Keratinocyte (primary cell): ENCODE measurements around the gene APLP2. TPM values are rescaled to one million over a fixed set of nuclear protein-coding genes. Genes with fewer than 3 reads are reported as not detected.

Experiments
- DNase-seq: peaks from one replicate; pipeline ENCODE4 v3.0.0-alpha.2; 2011; ENCODE audit warnings: low read depth, missing footprints, low spot score
- FAIRE-seq: peaks from 2 replicates; lab custom pipeline; 2011; peaks lifted over from hg19 to GRCh38; lab: Jason Lieb, UNC
- H2AFZ ChIP-seq: 2 replicates; pipeline ENCODE4 v1.6.0; 2012; ENCODE audit warnings: low read length, control low read depth, inconsistent platforms; ENCODE audit not compliant: control insufficient read depth
- H3K27ac ChIP-seq: 2 replicates; pipeline ENCODE4 v1.5.1; 2011; ENCODE audit warnings: low read length; ENCODE audit not compliant: control insufficient read depth, insufficient read depth
- H3K27me3 ChIP-seq: 3 replicates; pipeline ENCODE4 v1.6.0; 2011; ENCODE audit warnings: low read length; ENCODE audit not compliant: control insufficient read depth, insufficient read depth; ENCODE audit errors: extremely low read depth
- H3K36me3 ChIP-seq, 2 experiments: 2 replicates in 1 of 2; 3 replicates in 1 of 2; pipeline ENCODE4 v1.5.1; 2011; ENCODE audit warnings: low read length in 2 of 2, mild to moderate bottlenecking in 1 of 2; ENCODE audit not compliant: control insufficient read depth in 2 of 2, insufficient read depth in 2 of 2; ENCODE audit errors: extremely low read depth in 1 of 2
- H3K4me1 ChIP-seq: 3 replicates; pipeline ENCODE4 v1.5.1; 2011; ENCODE audit warnings: low read length; ENCODE audit not compliant: control insufficient read depth, insufficient read depth; ENCODE audit errors: extremely low read depth
- H3K4me2 ChIP-seq: 3 replicates; pipeline ENCODE4 v1.6.0; 2011; ENCODE audit warnings: low read depth, low read length; ENCODE audit not compliant: control insufficient read depth, insufficient read depth; ENCODE audit errors: extremely low read depth
- H3K4me3 ChIP-seq, 3 experiments: fragments of 200-600 bp in 1 of 3; sonication (generic) in 1 of 3; 2 replicates in 2 of 3; 3 replicates in 1 of 3; pipeline ENCODE4 v1.5.1; 2011 to 2016; ENCODE audit warnings: low read length in 3 of 3, mild to moderate bottlenecking in 3 of 3, control low read depth in 2 of 3, inconsistent platforms in 1 of 3, low read depth in 1 of 3, mixed read lengths in 1 of 3, mixed run types in 1 of 3, moderate library complexity in 1 of 3; ENCODE audit not compliant: control insufficient read depth in 2 of 3, insufficient read depth in 2 of 3; ENCODE audit errors: extremely low read depth in 1 of 3
- H3K79me2 ChIP-seq: 2 replicates; pipeline ENCODE4 v1.6.0; 2012; ENCODE audit warnings: low read length; ENCODE audit not compliant: control insufficient read depth, insufficient read depth
- H3K9ac ChIP-seq: 3 replicates; pipeline ENCODE4 v1.6.0; 2011; ENCODE audit warnings: low read length; ENCODE audit not compliant: control insufficient read depth, insufficient read depth; ENCODE audit errors: extremely low read depth
- H3K9me1 ChIP-seq: 3 replicates; pipeline ENCODE4 v1.6.0; 2011; ENCODE audit warnings: low read length; ENCODE audit not compliant: control insufficient read depth, insufficient read depth; ENCODE audit errors: extremely low read depth
- H3K9me3 ChIP-seq: 2 replicates; pipeline ENCODE4 v1.5.1; 2012; ENCODE audit warnings: low read depth, low read length; ENCODE audit not compliant: control insufficient read depth
- H4K20me1 ChIP-seq: 3 replicates; pipeline ENCODE4 v1.6.0; 2011; ENCODE audit warnings: low read length; ENCODE audit not compliant: control insufficient read depth, insufficient read depth; ENCODE audit errors: extremely low read depth
- CTCF ChIP-seq, 3 experiments: IDR thresholded peaks in 1 of 3; conservative IDR thresholded peaks in 1 of 3; optimal IDR thresholded peaks in 1 of 3; 2 replicates in 2 of 3; 3 replicates in 1 of 3; pipeline versions ENCODE3 to v1.5.1; 2011; ENCODE audit warnings: low read length in 3 of 3, mild to moderate bottlenecking in 3 of 3, moderate library complexity in 2 of 3, control low read depth in 1 of 3, inconsistent platforms in 1 of 3; ENCODE audit not compliant: insufficient read depth in 2 of 3; ENCODE audit errors: extremely low read depth in 1 of 3
- EZH2 ChIP-seq: IDR thresholded peaks from one replicate; pipeline ENCODE4 v1.6.1; 2012; ENCODE audit warnings: inconsistent platforms, mild to moderate bottlenecking, low read length, moderate library complexity
- dilution Hi-C: fragments of 300-500 bp; cut with MboI; formaldehyde crosslinking; loops from one replicate; pipeline ENCODE4 v1.7.0; 2020; ENCODE audit warnings: low sequenced_read_pairs; ENCODE audit not compliant: extremely low pct_ligation_motif_present
- polyA plus RNA-seq, 5 experiments: library from polyadenylated mRNA; depleted of rRNA in 3 of 5; stranded (reverse) in 3 of 5; stranded (forward) in 1 of 5; unstranded in 1 of 5; fragments of >200 nt; gene quantifications; 1 replicate in 1 of 5; 2 replicates in 3 of 5; 3 replicates in 1 of 5; pipeline versions ENCODE4 v1.2.1 to v1.2.3, GENCODE V29; 2011 to 2012; ENCODE audit warnings: missing spikeins in 2 of 5, low read depth in 1 of 5, low replicate concordance in 1 of 5

The APLP2 gene
- polyA plus RNA-seq, 1 donor (not counting 4 experiments of a cell fraction or from before 2014, with no cell fraction given) = 531 TPM

DNA sequence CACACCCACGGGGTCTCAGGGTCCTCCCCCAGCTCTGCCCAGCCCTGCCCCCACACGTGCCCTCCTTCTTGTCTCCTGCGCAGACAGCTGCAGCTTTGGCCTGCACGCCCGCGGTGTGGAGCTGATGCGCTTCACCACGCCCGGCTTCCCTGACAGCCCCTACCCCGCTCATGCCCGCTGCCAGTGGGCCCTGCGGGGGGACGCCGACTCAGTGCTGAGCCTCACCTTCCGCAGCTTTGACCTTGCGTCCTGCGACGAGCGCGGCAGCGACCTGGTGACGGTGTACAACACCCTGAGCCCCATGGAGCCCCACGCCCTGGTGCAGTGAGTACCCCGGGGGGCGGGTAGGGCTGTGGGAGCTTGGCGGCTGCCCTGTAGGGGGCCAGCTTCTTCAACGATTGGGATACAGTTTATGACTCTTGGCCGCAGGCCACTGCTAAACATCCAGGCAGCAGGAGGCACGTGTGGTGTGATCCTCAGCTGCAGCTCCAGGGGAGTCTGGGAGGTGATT lies 120.7 kb downstream of the APLP2 start:
- Histone ChIP-seq H4K20me1 (peaks cover 8% of the 10 kb centered on the region), H3K4me2 (no peak overlapping the region), H3K9ac (no peak overlapping the region), H3K4me3 (no peak overlapping the region), H3K9me1 (no peaks in the 10 kb centered on the region), H3K4me1 (no peaks in the 10 kb centered on the region), H3K27me3 (no peaks in the 10 kb centered on the region), H3K36me3 (peaks cover 17 to 21% of the 10 kb centered on the region in 2 experiments), H3K9me3 (no peaks in the 10 kb centered on the region), H3K79me2 (peaks cover 30% of the 10 kb centered on the region), H2AFZ (no peak overlapping the region), H3K27ac (no peak overlapping the region)
- DNase-seq = no peak
- dilution Hi-C loops = no loop called here
- no peak for FAIRE-seq
- no peak for TF ChIP-seq CTCF (optimal IDR thresholded peaks at IDR 0.05 in 1 of 3, IDR thresholded peaks at IDR 0.05 in 1 of 3, conservative IDR thresholded peaks at IDR 0.05 in 1 of 3; ENCODE audit: extremely low read depth in 1 of 3, insufficient read depth in 2 of 3, low read length in 3 of 3)
- no peak for TF ChIP-seq EZH2

- Histone ChIP-seq H2AFZ (no peak overlapping the region), H3K9me3 (no peaks in the 10 kb centered on the region), H3K4me2 (no peak overlapping the region), H3K27ac (no peak overlapping the region), H3K4me3 (no peak overlapping the region), H3K4me1 (no peaks in the 10 kb centered on the region), H3K79me2 (peaks cover 24% of the 10 kb centered on the region), H3K27me3 (no peaks in the 10 kb centered on the region), H4K20me1 (peaks cover 8% of the 10 kb centered on the region), H3K9ac (no peak overlapping the region), H3K36me3 (peaks cover 24 to 25% of the 10 kb centered on the region in 2 experiments), H3K9me1 (no peaks in the 10 kb centered on the region)
- dilution Hi-C loops = no loop called here
- TF ChIP-seq CTCF (optimal IDR thresholded peaks at IDR 0.05 in 1 of 3, IDR thresholded peaks at IDR 0.05 in 1 of 3, conservative IDR thresholded peaks at IDR 0.05 in 1 of 3; ENCODE audit: extremely low read depth in 1 of 3, insufficient read depth in 2 of 3, low read length in 3 of 3) = no peak
- DNase-seq = no peak
- FAIRE-seq = no peak
Observed at GRCh38 chr11:130191896-130192295, 122.2 kb downstream of the APLP2 start.
